GM21515 (cell line): ENCODE results near the gene PRMT7.

Experiments
- ATAC-seq: cut with Tn5 transposase; IDR thresholded peaks from one replicate; pipeline ENCODE4 v1.9.1; 2021; ENCODE audit not compliant: unreplicated experiment

Gene PRMT7

DNA sequence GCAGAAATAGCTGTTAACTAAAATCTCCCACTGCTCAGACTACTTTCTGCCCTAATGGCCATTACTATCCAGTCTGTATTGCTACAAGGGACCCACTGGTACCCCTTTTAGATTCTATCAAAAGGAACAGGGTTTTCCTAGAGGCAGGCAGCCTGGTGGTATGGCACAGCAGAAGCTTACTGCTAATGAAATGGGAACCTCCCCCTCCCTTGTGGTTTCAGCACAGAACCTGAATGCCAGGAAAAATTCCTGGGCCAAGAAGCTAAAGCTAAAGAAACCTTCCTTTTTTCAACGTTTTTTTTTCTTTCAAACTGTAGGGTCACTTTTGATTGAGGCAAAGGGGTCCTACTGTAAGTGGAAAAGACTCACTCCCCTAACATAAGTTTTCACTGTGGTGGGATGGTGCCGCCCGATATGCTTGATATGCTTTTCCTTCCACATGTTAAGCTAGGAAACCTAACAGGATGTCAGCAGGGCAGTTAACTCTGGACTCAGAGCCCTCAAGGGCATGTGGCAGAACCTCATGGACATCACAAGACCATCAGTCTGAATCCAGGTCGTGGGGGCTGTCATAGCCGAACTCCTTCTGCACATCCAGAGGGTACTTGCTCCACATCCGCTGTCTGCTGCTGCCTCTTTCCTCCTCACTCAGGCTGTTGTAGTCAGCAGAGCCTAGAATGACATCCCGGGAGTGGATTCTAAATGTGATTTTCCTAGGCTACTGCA is 9.9 kb upstream of the PRMT7 start:
- no peak for ATAC-seq

DNA sequence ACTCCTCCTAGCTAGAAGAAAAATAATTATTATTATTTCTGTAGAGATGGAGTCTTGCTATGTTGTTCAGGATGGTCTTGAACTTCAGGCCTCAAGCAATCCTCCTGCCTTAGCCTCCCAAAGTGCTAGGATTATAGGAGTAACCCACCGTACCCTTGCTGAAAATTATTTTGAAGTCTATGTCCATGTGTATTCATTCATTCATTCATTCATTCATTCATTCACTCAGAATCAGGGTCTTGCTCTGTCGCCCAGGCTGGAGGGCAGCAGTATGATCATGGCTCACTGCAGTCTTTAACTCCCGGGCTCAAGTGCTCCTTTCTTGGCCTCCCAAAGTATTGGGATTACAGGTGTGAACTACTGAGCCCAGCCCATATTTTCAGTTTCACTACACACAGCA is 4.2 kb upstream of the PRMT7 start:
- no peak for ATAC-seq

- ATAC-seq, result no peak
Measured at GRCh38 chr16:68309799-68310198, 1.0 kb upstream of the PRMT7 start.

GRCh38 chr16:68310437-68310773 is 414 bp upstream of the PRMT7 start:
- peak; percentile 23 for ATAC-seq

DNA sequence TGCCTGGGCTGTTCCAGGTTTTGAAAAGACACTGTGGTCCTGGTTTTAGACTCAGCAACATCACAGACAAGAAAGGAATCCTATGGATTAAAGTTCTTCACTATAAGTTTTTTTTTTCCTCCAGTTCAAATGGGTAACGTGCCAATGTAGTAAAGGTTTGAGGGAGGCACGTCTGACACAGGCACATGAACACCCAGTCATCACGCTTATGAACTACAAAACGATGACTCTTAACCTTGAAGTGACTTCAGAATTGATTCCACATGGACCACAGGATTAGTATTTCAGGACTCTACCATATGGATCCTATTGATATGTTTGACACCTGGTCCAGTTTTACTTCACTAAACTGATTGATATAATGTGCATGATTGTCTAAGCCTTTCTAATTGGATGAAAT is 2.3 kb downstream of the PRMT7 start:
- ATAC-seq, result no peak

DNA sequence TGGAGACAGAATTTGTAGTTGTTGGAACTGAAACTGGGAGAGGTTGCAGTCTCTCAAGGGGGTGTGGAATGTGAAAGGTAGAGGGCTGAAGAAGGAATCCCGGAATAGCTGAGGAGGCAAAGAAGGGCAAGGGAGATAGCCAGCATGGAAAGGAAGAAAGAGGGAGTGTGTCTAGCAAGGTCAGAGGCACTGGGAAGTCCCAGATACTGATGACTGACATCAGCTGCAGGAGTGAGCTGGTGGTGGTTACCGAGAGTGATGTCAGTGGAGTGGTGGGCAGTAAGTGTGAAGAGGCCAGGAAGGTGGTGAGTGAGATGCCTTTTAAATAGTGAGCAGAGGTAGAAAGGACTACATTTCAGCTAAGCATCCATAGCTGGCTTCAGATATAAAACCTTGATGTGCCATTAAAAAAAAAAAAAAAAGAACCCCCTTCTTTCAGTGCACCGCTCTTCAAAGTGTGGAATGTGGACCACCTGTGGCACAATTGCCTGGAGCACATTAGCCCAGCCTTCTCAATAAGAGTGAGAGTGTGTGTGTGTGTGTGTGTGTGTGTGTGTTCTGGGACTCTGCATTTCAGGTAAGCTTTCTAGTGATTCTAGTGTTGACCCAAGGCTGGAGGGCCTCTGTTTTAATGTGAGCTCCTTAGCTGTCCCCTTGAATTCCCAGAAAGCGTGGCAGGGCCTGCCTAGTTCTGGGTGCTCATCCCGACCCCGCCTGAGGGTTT is 8.5 kb downstream of the PRMT7 start:
- no peak for ATAC-seq

DNA sequence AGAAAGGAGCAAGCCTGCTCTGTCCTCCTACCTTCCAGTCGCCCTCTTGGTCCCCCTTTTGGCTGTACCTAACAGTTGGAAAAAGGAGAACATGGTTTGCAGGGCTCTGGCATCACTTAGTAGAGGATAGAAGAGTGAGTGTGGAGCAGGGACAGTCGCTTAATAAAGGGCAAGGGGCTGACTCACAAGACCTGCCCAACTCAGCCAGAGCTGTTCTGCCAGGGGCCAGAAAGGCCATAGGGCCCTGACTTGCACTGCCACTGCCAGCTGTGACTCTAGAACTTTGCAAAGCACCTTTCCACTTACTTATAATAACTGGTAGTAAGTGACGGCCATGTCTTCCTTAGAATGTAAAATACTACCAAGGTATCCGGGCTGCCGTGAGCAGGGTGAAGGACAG is 13.5 kb downstream of the PRMT7 start:
- ATAC-seq, result no peak

GRCh38 chr16:68324780-68325357 is 14.1 kb downstream of the PRMT7 start:
- ATAC-seq, result no peak

DNA sequence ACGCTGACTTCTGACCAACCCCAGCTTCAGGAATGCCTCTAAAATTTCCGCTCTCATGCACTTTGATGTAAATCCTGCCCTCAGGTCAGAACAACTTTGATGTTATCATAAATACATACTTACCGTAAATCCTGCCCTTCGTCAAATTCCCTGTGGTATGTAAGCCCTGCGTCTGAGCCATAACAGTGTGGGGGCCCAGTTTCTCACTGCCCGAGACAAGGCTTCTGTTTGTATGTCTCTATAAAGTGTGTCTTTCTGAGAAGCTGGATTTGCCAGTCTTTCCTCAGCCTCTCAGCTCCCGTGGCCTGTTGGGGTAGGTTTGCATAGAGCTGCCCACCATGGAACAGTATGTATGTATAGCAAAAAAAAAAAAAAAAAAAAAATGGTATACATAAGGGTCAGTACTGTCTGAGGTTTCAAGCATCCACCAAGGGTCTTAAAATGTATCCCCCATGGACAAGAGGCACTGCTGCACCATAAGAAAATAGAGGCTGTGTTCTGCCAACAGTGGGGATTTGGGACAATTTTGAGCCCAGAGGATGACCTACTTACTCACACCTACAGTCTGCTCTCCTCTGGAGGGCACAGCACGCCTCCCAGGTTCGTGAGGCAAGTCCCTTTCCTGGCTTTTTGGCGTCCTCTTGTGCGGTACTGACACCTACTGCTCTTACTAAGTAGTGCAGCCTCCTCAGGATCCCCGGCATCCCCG is 17.5 kb downstream of the PRMT7 start:
- peak; percentile 76 for ATAC-seq

DNA sequence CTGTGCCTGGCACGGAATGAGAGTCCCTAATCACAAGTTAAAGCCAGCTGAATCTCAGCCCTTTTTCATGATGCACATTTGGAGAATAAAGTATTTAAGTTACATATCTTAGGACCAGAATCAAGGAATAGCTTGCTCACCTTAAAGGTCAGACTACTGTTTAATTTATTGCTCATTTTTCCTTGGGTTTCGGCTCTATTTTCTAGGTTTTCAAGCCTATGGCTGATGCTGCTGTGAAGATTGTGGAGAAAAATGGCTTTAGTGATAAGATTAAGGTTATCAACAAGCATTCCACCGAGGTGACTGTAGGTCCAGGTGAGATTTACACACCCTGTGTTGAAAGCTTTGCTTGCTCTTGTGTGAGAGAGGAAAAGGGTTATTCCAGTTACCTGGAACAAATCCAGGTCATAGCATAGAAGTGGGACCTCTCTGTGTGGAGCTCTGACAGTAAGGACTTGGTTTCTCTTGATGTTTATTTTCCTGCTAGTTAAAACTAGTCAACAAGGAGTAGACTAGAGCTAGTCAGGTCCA is 18.1 kb downstream of the PRMT7 start:
- no peak for ATAC-seq

DNA sequence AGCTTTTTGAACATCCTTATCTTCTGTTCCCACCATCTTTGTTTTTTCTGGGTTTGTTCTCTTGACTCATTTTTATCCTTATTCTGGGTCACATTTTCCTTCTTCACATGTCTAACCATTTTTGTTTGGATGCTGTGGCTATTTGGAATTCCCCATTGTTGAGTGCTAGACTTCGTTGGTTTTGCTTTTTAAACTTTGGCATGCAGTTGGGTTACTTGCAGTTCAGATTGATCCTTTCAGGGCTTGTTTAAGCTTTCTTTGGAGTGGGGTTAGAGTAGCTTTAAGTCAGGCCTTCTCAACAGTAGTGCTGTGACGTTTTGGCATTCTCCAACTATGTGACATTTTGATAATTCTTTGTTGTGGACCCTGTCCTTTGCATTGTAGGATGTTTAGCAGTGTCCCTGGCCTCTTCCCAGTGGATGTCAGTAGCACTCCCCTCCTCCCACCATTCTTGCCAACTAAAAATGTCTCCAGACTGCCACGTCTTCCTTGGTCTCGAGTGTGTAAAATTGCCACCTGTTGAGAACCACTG is 21.1 kb downstream of the PRMT7 start:
- no peak for ATAC-seq

DNA sequence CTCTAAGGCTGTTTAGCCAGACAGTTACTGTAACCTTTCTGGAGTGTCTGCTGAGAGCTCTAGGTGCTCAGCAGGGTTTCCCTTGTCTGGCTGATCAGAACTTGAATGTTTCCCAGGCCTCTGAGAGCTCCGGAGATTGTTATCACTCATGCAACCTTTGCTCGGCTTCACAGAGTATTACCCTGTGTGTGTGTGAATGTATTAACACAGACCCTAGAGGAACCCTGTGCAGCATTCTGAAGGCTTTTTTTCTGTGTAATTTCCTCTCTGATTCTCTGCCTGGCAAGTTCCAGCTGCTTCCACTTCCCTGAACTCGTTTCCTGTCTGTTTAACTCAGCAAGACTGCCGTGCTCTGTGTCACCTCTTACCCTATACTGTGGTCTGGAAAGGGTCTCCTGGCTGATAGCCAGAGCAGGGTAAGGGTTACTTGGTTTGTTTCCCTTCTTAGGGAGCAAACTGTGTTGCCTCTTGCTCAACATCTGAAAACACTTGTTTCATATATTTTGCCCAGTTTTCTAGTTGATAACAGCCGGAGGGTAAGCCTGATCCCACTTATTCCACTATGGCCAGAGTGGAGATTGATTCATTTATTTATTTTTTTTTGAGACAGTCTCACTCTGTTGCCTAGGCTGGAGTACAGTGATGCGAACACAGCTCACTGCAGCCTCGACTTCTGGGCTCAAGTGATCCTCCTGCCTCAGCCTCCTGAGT is 21.7 kb downstream of the PRMT7 start:
- ATAC-seq, result no peak

DNA sequence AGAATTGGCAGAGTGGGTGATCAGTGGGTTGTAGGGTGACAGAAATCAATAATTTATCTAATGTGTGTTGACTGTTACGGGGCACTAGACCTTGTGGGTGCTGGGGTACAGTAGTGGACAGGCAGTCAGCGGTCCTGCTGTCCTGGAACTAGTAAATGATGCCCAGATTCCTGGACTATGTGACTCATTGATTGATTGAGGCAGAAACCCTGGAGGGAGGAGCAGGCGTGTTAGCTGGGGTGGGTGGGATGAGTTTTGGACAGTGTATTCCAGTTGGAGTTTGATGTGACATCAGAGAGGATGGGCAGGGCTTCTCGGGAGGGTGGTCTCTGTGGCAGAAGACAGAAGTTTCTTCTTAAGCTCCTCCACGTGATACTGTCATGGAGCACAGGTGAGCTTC is 24.4 kb downstream of the PRMT7 start:
- ATAC-seq, result no peak

GRCh38 chr16:68338326-68339119 is 27.7 kb downstream of the PRMT7 start:
- no peak for ATAC-seq

- no peak for ATAC-seq
Measured at GRCh38 chr16:68339214-68339613, 28.4 kb downstream of the PRMT7 start.

GRCh38 chr16:68342620-68343019 is 31.8 kb downstream of the PRMT7 start:
- no peak for ATAC-seq

- no peak for ATAC-seq
Measured at GRCh38 chr16:68343137-68343536, 32.3 kb downstream of the PRMT7 start.

DNA sequence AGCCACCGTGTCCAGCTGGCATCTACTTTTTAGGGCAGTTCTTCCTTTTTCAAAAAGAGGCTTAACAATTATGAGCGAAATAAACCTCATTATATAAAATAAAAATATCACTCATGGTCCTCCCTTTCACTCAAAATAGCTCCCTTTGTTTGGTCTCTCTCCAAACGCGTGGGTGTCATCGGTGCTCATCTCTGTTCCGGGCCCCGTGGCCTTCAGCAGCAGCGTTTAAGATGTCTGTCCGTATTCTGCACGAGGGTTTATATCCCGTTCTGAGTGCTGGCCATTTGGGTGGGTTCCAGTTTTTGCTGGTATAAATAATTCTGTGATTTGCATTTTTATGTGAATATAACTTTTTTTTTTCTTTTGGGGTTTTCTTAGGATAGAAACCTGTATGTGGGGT is 33.4 kb downstream of the PRMT7 start:
- ATAC-seq, result no peak

- no peak for ATAC-seq
Measured at GRCh38 chr16:68345351-68345810, 34.6 kb downstream of the PRMT7 start.
